Measurements from ENCODE around the gene RIMKLB.
A peak's percentile ranks its signal among the peaks of the same experiment; 100 is the strongest.
"Not testable (repeated sequence)": the region's sequence is repeated elsewhere in the genome, so short reads cannot be mapped to it uniquely, and the experiment has no call there.

RIMKLB gene

GRCh38 chr12:8695116-8695515 lies 2.7 kb upstream of the RIMKLB start:
- no peak for DNase-seq

- DNase-seq, result no peak
These were observed 1.2 kb upstream of the RIMKLB start for GRCh38 chr12:8696442-8697090.

- no peak for DNase-seq
These were observed 693 bp upstream of the RIMKLB start for GRCh38 chr12:8697120-8697475.

- peak; percentile 44 for DNase-seq
These were observed 501 bp downstream of the RIMKLB start for GRCh38 chr12:8698132-8698851.

GRCh38 chr12:8698879-8699278 lies 1.1 kb downstream of the RIMKLB start:
- peak; percentile 52 for DNase-seq

- DNase-seq, result no peak
These were observed 1.9 kb downstream of the RIMKLB start for GRCh38 chr12:8699714-8700113.

GRCh38 chr12:8701046-8701660 lies 3.4 kb downstream of the RIMKLB start:
- no peak for DNase-seq

GRCh38 chr12:8702159-8702558 lies 4.4 kb downstream of the RIMKLB start:
- no peak for DNase-seq

- DNase-seq, result no peak
These were observed 11.5 kb downstream of the RIMKLB start for GRCh38 chr12:8709124-8709830.

- DNase-seq, result no peak
These were observed 14.8 kb downstream of the RIMKLB start for GRCh38 chr12:8712572-8712971.

- DNase-seq, result no peak
These were observed 24.6 kb downstream of the RIMKLB start for GRCh38 chr12:8722286-8722800.

GRCh38 chr12:8734873-8735381 lies 37.1 kb downstream of the RIMKLB start:
- peak; percentile 4 for DNase-seq

- peak; percentile 64 for DNase-seq
These were observed 44.7 kb downstream of the RIMKLB start for GRCh38 chr12:8742501-8742900.

- not testable (repeated sequence) for DNase-seq
These were observed 45.3 kb downstream of the RIMKLB start for GRCh38 chr12:8743121-8743520.

- not testable (repeated sequence) for DNase-seq
These were observed 47.8 kb downstream of the RIMKLB start for GRCh38 chr12:8745631-8746030.

GRCh38 chr12:8746046-8746445 lies 48.3 kb downstream of the RIMKLB start:
- DNase-seq, result no peak

GRCh38 chr12:8760076-8760475 lies 62.3 kb downstream of the RIMKLB start:
- DNase-seq, result not testable (repeated sequence)

GRCh38 chr12:8762701-8763100 lies 64.9 kb downstream of the RIMKLB start:
- not testable (repeated sequence) for DNase-seq

- DNase-seq, result not testable (repeated sequence)
These were observed 68.3 kb downstream of the RIMKLB start for GRCh38 chr12:8766121-8766520.

GRCh38 chr12:8770499-8770898 lies 72.7 kb downstream of the RIMKLB start:
- no peak for DNase-seq

GRCh38 chr12:8771072-8771471 lies 73.3 kb downstream of the RIMKLB start:
- DNase-seq, result no peak

GRCh38 chr12:8773461-8773860 lies 75.7 kb downstream of the RIMKLB start:
- DNase-seq, result no peak

GRCh38 chr12:8779281-8779680 lies 81.5 kb downstream of the RIMKLB start:
- DNase-seq, result no peak

All from fibroblast of skin of abdomen (primary cell).